Prostate gland (tissue), 2 donors: ENCODE data around the gene CTNNA2.

Source experiments
- CTCF ChIP-seq, 4 experiments: fragments of 200-600 bp in 2 of 4; fragments of 450-650 bp in 2 of 4; sonication (generic) in 2 of 4; IDR thresholded peaks; 1 replicate in 3 of 4; 2 replicates in 1 of 4; pipeline ENCODE4 v1.5.1; 2016 to 2019; ENCODE audit warnings: antibody characterized with exemption in 4 of 4, mild to moderate bottlenecking in 2 of 4, moderate library complexity in 2 of 4
- POLR2A ChIP-seq: fragments of 450-650 bp; IDR thresholded peaks from one replicate; pipeline ENCODE4 v1.6.1; 2016; ENCODE audit warnings: antibody characterized with exemption, mild to moderate bottlenecking
- POLR2AphosphoS5 ChIP-seq: sonication (generic); formaldehyde crosslinking; IDR thresholded peaks from one replicate; pipeline ENCODE4 v1.6.1; 2017; ENCODE audit warnings: antibody characterized with exemption

GRCh38 chr2:79711098-79711497 is 198.2 kb downstream of the CTNNA2 start:
- TF ChIP-seq CTCF (IDR thresholded peaks at IDR 0.05), result no peak
- no peak for TF ChIP-seq POLR2A
- TF ChIP-seq POLR2AphosphoS5, result no peak
